GM23338 (cell line): ENCODE results near the gene IGSF21. TPM values are rescaled to one million over a fixed set of nuclear protein-coding genes. Genes with fewer than 3 reads are reported as not detected.

ENCODE experiments used
- ATAC-seq: fragments of 200-7000 bp; cut with Tn5 transposase; 3 replicates; pipeline ENCODE4 v1.9.1; 2020
- DNase-seq: peaks from one replicate; pipeline ENCODE4 v3.0.0-alpha.2; 2015; ENCODE audit warnings: low spot score
- H2AFZ ChIP-seq: fragments of 200-600 bp; sonication (generic); 2 replicates; pipeline ENCODE4 v1.8.0; 2016; ENCODE audit warnings: antibody characterized with exemption, mild to moderate bottlenecking, moderate library complexity
- H3F3A ChIP-seq: fragments of 200-600 bp; sonication (generic); replicated peaks from 2 replicates; pipeline ENCODE4 v1.8.0; 2017; ENCODE audit warnings: antibody characterized with exemption, mixed run types, low read depth
- H3K27ac ChIP-seq: fragments of 200-600 bp; sonication (generic); 2 replicates; pipeline ENCODE4 v1.6.1; 2016; ENCODE audit warnings: low read depth
- H3K27me3 ChIP-seq: fragments of 200-600 bp; sonication (generic); 2 replicates; pipeline ENCODE4 v1.8.0; 2016; ENCODE audit warnings: mild to moderate bottlenecking, mixed run types, moderate library complexity; ENCODE audit not compliant: insufficient read depth
- H3K36me3 ChIP-seq: fragments of 200-600 bp; sonication (generic); 2 replicates; pipeline ENCODE4 v1.8.0; 2016; ENCODE audit warnings: mild to moderate bottlenecking; ENCODE audit not compliant: insufficient read depth
- H3K4me1 ChIP-seq: fragments of 200-600 bp; sonication (generic); 2 replicates; pipeline ENCODE4 v1.8.0; 2016; ENCODE audit warnings: mild to moderate bottlenecking, moderate library complexity; ENCODE audit not compliant: insufficient read depth
- H3K4me2 ChIP-seq: fragments of 200-600 bp; sonication (generic); 2 replicates; pipeline ENCODE4 v1.7.1; 2017; ENCODE audit warnings: mixed run types
- H3K4me3 ChIP-seq: fragments of 200-600 bp; sonication (generic); 2 replicates; pipeline ENCODE4 v1.6.1; 2016; ENCODE audit warnings: mixed run types
- H3K79me2 ChIP-seq: fragments of 200-600 bp; sonication (generic); replicated peaks from 2 replicates; pipeline ENCODE4 v1.8.0; 2017; ENCODE audit warnings: mild to moderate bottlenecking; ENCODE audit not compliant: insufficient read depth
- H3K9me2 ChIP-seq: fragments of 200-600 bp; sonication (generic); 2 replicates; pipeline ENCODE4 v1.8.0; 2017; ENCODE audit not compliant: insufficient read depth
- H4K20me1 ChIP-seq: fragments of 200-600 bp; sonication (generic); replicated peaks from 2 replicates; pipeline ENCODE4 v1.8.0; 2017; ENCODE audit warnings: mild to moderate bottlenecking; ENCODE audit not compliant: insufficient read depth
- H3K27ac Mint-ChIP-seq: 2 replicates; pipeline ENCODE4 v1.8.0; 2020; ENCODE audit warnings: inconsistent platforms, mild to moderate bottlenecking, moderate library complexity, mixed read lengths
- H3K27me3 Mint-ChIP-seq: 3 replicates; pipeline ENCODE4 v1.8.0; 2022; ENCODE audit warnings: low read depth, mild to moderate bottlenecking, moderate library complexity, mixed read lengths, inconsistent platforms; ENCODE audit not compliant: insufficient read depth, poor library complexity
- H3K36me3 Mint-ChIP-seq: 3 replicates; pipeline ENCODE4 v1.8.0; 2021; ENCODE audit warnings: low read depth, mild to moderate bottlenecking, inconsistent platforms, moderate library complexity, mixed read lengths
- H3K4me1 Mint-ChIP-seq: 3 replicates; pipeline ENCODE4 v1.8.0; 2020; ENCODE audit warnings: mild to moderate bottlenecking, inconsistent platforms, mixed read lengths
- H3K4me3 Mint-ChIP-seq: 3 replicates; pipeline ENCODE4 v1.8.0; 2021; ENCODE audit warnings: moderate library complexity, mild to moderate bottlenecking, inconsistent platforms, mixed read lengths
- H3K9me3 Mint-ChIP-seq: 3 replicates; pipeline ENCODE4 v1.8.0; 2020; ENCODE audit warnings: moderate library complexity, mild to moderate bottlenecking, inconsistent platforms, mixed read lengths
- CREB1 ChIP-seq: fragments of 250-450 bp; sonication (Bioruptor Pico); IDR thresholded peaks from 2 replicates; pipeline ENCODE4 v1.5.0; 2020; ENCODE audit warnings: low read depth, mild to moderate bottlenecking, moderate library complexity
- EZH2 ChIP-seq: fragments of 200-600 bp; sonication (generic); IDR thresholded peaks from one replicate; pipeline ENCODE4 v1.8.0; 2017; ENCODE audit warnings: antibody characterized with exemption, mild to moderate bottlenecking, low read depth; ENCODE audit not compliant: unreplicated experiment
- EZH2phosphoT487 ChIP-seq: fragments of 200-600 bp; sonication (generic); IDR thresholded peaks from one replicate; pipeline ENCODE4 v1.8.1; 2018; ENCODE audit warnings: antibody characterized with exemption; ENCODE audit not compliant: unreplicated experiment
- JUNB ChIP-seq: IDR thresholded peaks from one replicate; pipeline ENCODE4 v1.6.1; 2016; ENCODE audit warnings: antibody characterized with exemption; ENCODE audit not compliant: unreplicated experiment
- NANOG ChIP-seq: IDR thresholded peaks from 2 replicates; pipeline ENCODE4 v1.6.1; 2016; ENCODE audit warnings: antibody characterized with exemption, borderline replicate concordance
- POLR2AphosphoS5 ChIP-seq: IDR thresholded peaks from 2 replicates; pipeline ENCODE4 v1.6.1; 2016; ENCODE audit warnings: antibody characterized with exemption, low read depth
- STAT1 ChIP-seq: IDR thresholded peaks from one replicate; pipeline ENCODE4 v1.6.1; 2016; ENCODE audit warnings: antibody characterized with exemption; ENCODE audit not compliant: unreplicated experiment
- ZNF114 ChIP-seq: fragments of 250-450 bp; sonication (Bioruptor Pico); IDR thresholded peaks from 2 replicates; pipeline ENCODE4 v1.5.0; 2020; ENCODE audit warnings: mild to moderate bottlenecking, moderate library complexity
- ZNF331 ChIP-seq: fragments of 250-450 bp; sonication (Bioruptor Pico); IDR thresholded peaks from 2 replicates; pipeline ENCODE4 v1.5.0; 2020; ENCODE audit warnings: low read depth, mild to moderate bottlenecking, moderate library complexity
- polyA plus RNA-seq: library from polyadenylated mRNA; unstranded; fragments of >200 nt; fragmentation: Nextera tagmentation; extraction: Ambion mirVana; gene quantifications from 2 replicates; pipeline ENCODE4 v1.2.1, GENCODE V29; 2016
- total RNA-seq: library from RNA; depleted of rRNA; stranded (reverse); fragments of >200 nt; shearing (Covaris generic); gene quantifications from 2 replicates; pipeline ENCODE4 v1.2.3, GENCODE V29; 2014
- TF ChIP-seq, protein P1 (sequence below): fragments of 250-450 bp; sonication (Bioruptor Pico); IDR thresholded peaks from 2 replicates; pipeline ENCODE4 v1.5.0; 2020; ENCODE audit warnings: mild to moderate bottlenecking, moderate library complexity
- TF ChIP-seq, protein P2 (sequence below): IDR thresholded peaks from 2 replicates; pipeline ENCODE4 v1.6.1; 2016; ENCODE audit warnings: antibody characterized with exemption
- TF ChIP-seq, protein P3 (sequence below), 2 experiments: fragments of 200-600 bp in 1 of 2; sonication (generic) in 1 of 2; conservative IDR thresholded peaks; 2 replicates each; pipeline versions ENCODE4 v1.5.1 to v1.6.1; 2016 to 2017; ENCODE audit warnings: antibody characterized with exemption in 2 of 2, low read depth in 2 of 2, mild to moderate bottlenecking in 2 of 2, moderate library complexity in 1 of 2
- TF ChIP-seq, protein P4 (sequence below): IDR thresholded peaks from one replicate; pipeline ENCODE4 v1.6.1; 2018; ENCODE audit warnings: antibody characterized with exemption; ENCODE audit not compliant: unreplicated experiment

IGSF21 gene
- total and polyA plus RNA-seq, 2 experiments from 2014 or later: 15.6 to 15.7 TPM

DNA sequence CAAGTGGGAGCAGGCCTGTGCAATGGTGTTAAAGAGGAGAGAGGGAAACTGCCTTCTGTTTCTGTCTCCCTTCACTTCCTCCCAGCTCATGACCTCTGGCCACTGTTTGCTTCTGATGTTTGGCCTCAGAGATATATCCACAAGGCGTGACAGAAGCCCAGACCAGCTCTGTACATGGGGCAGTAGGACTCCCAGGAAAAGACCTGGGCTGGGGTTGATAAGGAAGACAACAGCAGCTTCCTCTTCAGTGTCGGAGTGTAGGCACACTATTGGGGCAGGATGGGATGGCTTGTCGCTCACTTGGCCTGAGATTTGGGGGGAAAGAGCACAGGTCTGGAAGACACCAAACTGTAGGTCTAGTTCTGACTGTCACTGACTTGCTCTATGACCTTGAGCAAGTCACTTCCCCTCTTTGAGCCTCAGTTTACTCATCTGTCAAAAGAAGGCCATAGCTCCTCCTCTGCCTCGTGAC lies 305.3 kb downstream of the IGSF21 start:
- Histone ChIP-seq H4K20me1 (no peaks in the 10 kb centered on the region), H3F3A (peaks cover 16% of the 10 kb centered on the region; the same call in 1 of the 2 replicates), H3K36me3 (peaks cover 15% of the 10 kb centered on the region; the same call in 1 of the 2 replicates), H3K79me2 (no peaks in the 10 kb centered on the region; the same call in 1 of the 2 replicates), H3K9me2 (peaks cover 9% of the 10 kb centered on the region), H3K27me3 (no peaks in the 10 kb centered on the region), H3K4me3 (no peak overlapping the region), H3K4me2 (no peak overlapping the region), H3K4me1 (peaks cover 48% of the 10 kb centered on the region), H2AFZ (no peak overlapping the region), H3K27ac (no peak overlapping the region)
- H3K36me3 Mint-ChIP-seq: peaks cover 63% of the 10 kb centered on the region
- TF ChIP-seq EZH2 (no peak), JUNB (no peak), CREB1 (CRISPR knock-in tag) (no peak), STAT1 (no peak), ZNF331 (CRISPR knock-in tag) (no peak), ZNF114 (CRISPR knock-in tag) (no peak), NANOG (no peak), EZH2phosphoT487 (no peak), POLR2AphosphoS5 (no peak)
- TF ChIP-seq, protein P1, sequence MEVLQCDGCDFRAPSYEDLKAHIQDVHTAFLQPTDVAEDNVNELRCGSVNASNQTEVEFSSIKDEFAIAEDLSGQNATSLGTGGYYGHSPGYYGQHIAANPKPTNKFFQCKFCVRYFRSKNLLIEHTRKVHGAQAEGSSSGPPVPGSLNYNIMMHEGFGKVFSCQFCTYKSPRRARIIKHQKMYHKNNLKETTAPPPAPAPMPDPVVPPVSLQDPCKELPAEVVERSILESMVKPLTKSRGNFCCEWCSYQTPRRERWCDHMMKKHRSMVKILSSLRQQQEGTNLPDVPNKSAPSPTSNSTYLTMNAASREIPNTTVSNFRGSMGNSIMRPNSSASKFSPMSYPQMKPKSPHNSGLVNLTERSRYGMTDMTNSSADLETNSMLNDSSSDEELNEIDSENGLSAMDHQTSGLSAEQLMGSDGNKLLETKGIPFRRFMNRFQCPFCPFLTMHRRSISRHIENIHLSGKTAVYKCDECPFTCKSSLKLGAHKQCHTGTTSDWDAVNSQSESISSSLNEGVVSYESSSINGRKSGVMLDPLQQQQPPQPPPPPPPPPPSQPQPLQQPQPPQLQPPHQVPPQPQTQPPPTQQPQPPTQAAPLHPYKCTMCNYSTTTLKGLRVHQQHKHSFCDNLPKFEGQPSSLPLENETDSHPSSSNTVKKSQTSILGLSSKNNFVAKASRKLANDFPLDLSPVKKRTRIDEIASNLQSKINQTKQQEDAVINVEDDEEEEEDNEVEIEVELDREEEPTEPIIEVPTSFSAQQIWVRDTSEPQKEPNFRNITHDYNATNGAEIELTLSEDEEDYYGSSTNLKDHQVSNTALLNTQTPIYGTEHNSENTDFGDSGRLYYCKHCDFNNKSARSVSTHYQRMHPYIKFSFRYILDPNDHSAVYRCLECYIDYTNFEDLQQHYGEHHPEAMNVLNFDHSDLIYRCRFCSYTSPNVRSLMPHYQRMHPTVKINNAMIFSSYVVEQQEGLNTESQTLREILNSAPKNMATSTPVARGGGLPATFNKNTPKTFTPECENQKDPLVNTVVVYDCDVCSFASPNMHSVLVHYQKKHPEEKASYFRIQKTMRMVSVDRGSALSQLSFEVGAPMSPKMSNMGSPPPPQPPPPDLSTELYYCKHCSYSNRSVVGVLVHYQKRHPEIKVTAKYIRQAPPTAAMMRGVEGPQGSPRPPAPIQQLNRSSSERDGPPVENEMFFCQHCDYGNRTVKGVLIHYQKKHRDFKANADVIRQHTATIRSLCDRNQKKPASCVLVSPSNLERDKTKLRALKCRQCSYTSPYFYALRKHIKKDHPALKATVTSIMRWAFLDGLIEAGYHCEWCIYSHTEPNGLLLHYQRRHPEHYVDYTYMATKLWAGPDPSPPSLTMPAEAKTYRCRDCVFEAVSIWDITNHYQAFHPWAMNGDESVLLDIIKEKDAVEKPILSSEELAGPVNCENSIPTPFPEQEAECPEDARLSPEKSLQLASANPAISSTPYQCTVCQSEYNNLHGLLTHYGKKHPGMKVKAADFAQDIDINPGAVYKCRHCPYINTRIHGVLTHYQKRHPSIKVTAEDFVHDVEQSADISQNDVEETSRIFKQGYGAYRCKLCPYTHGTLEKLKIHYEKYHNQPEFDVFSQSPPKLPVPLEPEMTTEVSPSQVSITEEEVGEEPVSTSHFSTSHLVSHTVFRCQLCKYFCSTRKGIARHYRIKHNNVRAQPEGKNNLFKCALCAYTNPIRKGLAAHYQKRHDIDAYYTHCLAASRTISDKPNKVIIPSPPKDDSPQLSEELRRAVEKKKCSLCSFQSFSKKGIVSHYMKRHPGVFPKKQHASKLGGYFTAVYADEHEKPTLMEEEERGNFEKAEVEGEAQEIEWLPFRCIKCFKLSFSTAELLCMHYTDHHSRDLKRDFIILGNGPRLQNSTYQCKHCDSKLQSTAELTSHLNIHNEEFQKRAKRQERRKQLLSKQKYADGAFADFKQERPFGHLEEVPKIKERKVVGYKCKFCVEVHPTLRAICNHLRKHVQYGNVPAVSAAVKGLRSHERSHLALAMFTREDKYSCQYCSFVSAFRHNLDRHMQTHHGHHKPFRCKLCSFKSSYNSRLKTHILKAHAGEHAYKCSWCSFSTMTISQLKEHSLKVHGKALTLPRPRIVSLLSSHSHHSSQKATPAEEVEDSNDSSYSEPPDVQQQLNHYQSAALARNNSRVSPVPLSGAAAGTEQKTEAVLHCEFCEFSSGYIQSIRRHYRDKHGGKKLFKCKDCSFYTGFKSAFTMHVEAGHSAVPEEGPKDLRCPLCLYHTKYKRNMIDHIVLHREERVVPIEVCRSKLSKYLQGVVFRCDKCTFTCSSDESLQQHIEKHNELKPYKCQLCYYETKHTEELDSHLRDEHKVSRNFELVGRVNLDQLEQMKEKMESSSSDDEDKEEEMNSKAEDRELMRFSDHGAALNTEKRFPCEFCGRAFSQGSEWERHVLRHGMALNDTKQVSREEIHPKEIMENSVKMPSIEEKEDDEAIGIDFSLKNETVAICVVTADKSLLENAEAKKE (CRISPR knock-in tag): no peak
- TF ChIP-seq, protein P2, sequence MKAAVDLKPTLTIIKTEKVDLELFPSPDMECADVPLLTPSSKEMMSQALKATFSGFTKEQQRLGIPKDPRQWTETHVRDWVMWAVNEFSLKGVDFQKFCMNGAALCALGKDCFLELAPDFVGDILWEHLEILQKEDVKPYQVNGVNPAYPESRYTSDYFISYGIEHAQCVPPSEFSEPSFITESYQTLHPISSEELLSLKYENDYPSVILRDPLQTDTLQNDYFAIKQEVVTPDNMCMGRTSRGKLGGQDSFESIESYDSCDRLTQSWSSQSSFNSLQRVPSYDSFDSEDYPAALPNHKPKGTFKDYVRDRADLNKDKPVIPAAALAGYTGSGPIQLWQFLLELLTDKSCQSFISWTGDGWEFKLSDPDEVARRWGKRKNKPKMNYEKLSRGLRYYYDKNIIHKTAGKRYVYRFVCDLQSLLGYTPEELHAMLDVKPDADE: no peak
- TF ChIP-seq, protein P3, sequence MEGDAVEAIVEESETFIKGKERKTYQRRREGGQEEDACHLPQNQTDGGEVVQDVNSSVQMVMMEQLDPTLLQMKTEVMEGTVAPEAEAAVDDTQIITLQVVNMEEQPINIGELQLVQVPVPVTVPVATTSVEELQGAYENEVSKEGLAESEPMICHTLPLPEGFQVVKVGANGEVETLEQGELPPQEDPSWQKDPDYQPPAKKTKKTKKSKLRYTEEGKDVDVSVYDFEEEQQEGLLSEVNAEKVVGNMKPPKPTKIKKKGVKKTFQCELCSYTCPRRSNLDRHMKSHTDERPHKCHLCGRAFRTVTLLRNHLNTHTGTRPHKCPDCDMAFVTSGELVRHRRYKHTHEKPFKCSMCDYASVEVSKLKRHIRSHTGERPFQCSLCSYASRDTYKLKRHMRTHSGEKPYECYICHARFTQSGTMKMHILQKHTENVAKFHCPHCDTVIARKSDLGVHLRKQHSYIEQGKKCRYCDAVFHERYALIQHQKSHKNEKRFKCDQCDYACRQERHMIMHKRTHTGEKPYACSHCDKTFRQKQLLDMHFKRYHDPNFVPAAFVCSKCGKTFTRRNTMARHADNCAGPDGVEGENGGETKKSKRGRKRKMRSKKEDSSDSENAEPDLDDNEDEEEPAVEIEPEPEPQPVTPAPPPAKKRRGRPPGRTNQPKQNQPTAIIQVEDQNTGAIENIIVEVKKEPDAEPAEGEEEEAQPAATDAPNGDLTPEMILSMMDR (conservative IDR thresholded peaks at IDR 0.05; ENCODE audit: low read depth in 2 of 2): no peak
- TF ChIP-seq, protein P4, sequence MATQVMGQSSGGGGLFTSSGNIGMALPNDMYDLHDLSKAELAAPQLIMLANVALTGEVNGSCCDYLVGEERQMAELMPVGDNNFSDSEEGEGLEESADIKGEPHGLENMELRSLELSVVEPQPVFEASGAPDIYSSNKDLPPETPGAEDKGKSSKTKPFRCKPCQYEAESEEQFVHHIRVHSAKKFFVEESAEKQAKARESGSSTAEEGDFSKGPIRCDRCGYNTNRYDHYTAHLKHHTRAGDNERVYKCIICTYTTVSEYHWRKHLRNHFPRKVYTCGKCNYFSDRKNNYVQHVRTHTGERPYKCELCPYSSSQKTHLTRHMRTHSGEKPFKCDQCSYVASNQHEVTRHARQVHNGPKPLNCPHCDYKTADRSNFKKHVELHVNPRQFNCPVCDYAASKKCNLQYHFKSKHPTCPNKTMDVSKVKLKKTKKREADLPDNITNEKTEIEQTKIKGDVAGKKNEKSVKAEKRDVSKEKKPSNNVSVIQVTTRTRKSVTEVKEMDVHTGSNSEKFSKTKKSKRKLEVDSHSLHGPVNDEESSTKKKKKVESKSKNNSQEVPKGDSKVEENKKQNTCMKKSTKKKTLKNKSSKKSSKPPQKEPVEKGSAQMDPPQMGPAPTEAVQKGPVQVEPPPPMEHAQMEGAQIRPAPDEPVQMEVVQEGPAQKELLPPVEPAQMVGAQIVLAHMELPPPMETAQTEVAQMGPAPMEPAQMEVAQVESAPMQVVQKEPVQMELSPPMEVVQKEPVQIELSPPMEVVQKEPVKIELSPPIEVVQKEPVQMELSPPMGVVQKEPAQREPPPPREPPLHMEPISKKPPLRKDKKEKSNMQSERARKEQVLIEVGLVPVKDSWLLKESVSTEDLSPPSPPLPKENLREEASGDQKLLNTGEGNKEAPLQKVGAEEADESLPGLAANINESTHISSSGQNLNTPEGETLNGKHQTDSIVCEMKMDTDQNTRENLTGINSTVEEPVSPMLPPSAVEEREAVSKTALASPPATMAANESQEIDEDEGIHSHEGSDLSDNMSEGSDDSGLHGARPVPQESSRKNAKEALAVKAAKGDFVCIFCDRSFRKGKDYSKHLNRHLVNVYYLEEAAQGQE: no peak
- peaks cover 38% of the 10 kb centered on the region for H3K4me1 Mint-ChIP-seq
- ATAC-seq (no peak), DNase-seq (no peak)
- peaks cover 65% of the 10 kb centered on the region for H3K9me3 Mint-ChIP-seq
- H3K4me3 Mint-ChIP-seq: no peak overlapping the region
- no peak overlapping the region for H3K27ac Mint-ChIP-seq
- peaks cover 28% of the 10 kb centered on the region for H3K27me3 Mint-ChIP-seq
